H1 (cell line): ENCODE data around the gene MAGI1. TPM values are rescaled to one million over a fixed set of nuclear protein-coding genes. Genes with fewer than 3 reads are reported as not detected.

Experiments used
- CTCF ChIA-PET: fragments of 300-600 bp; sonication (Branson Sonifier 250); formaldehyde crosslinking; loops from one replicate; lab custom pipeline; 2021; ENCODE audit not compliant: partially characterized antibody; lab: Charles Lee
- POLR2A ChIA-PET: fragments of 300-600 bp; sonication (Branson Sonifier 250); formaldehyde crosslinking; loops from one replicate; lab custom pipeline; 2021; ENCODE audit warnings: inconsistent platforms; ENCODE audit not compliant: partially characterized antibody; lab: Charles Lee
- DNase-seq, 2 experiments: peaks; one replicate each; pipeline versions ENCODE4 v3.0.0 to v3.0.0-alpha.2; 2010 to 2022; ENCODE audit warnings: low spot score in 2 of 2, low read depth in 1 of 2, mixed read lengths in 1 of 2
- FAIRE-seq: peaks from 2 replicates; lab custom pipeline; 2011; peaks lifted over from hg19 to GRCh38; lab: Jason Lieb, UNC
- H2AFZ ChIP-seq: 2 replicates; pipeline ENCODE4 v1.8.1; 2012; ENCODE audit warnings: low read length, inconsistent platforms
- H2AK5ac ChIP-seq: 2 replicates; pipeline ENCODE4 v1.6.1; 2013; ENCODE audit warnings: low read depth, low read length
- H2BK120ac ChIP-seq: replicated peaks from 2 replicates; pipeline ENCODE3; 2013; ENCODE audit warnings: low read depth, low read length, inconsistent platforms
- H2BK12ac ChIP-seq: 2 replicates; pipeline ENCODE4 v1.6.1; 2013; ENCODE audit warnings: low read depth, low read length
- H2BK15ac ChIP-seq: 2 replicates; pipeline ENCODE4 v1.6.1; 2013; ENCODE audit warnings: low read length
- H2BK20ac ChIP-seq: 2 replicates; pipeline ENCODE4 v1.6.1; 2013; ENCODE audit warnings: low read length
- H2BK5ac ChIP-seq: 2 replicates; pipeline ENCODE4 v1.6.1; 2013; ENCODE audit warnings: low read depth, low read length
- H3K14ac ChIP-seq: 2 replicates; pipeline ENCODE4 v1.6.1; 2013; ENCODE audit warnings: inconsistent platforms; ENCODE audit not compliant: insufficient read length
- H3K18ac ChIP-seq: 2 replicates; pipeline ENCODE4 v1.6.1; 2013; ENCODE audit warnings: low read length; ENCODE audit errors: extremely low read depth
- H3K23ac ChIP-seq: 2 replicates; pipeline ENCODE4 v1.6.1; 2013; ENCODE audit warnings: inconsistent platforms; ENCODE audit not compliant: insufficient read length
- H3K23me2 ChIP-seq: 2 replicates; pipeline ENCODE4 v1.6.1; 2013; ENCODE audit warnings: low read depth, low read length
- H3K27ac ChIP-seq: 2 replicates; pipeline ENCODE4 v1.6.1; 2011; ENCODE audit warnings: low read depth, low read length, inconsistent platforms
- H3K27me3 ChIP-seq, 4 experiments: replicated peaks in 1 of 4; 1 replicate in 1 of 4; 2 replicates in 3 of 4; pipeline versions ENCODE4 v1.6.1 to v1.8.1; 2011 to 2013; ENCODE audit warnings: low read length in 3 of 4, mild to moderate bottlenecking in 3 of 4, inconsistent platforms in 2 of 4, mixed read lengths in 2 of 4, moderate library complexity in 1 of 4; ENCODE audit not compliant: control insufficient read depth in 3 of 4, insufficient read depth in 3 of 4; ENCODE audit errors: extremely low read depth in 1 of 4
- H3K36me3 ChIP-seq, 4 experiments: 2 replicates each; pipeline versions ENCODE4 v1.6.1 to v1.8.1; 2011 to 2013; ENCODE audit warnings: mild to moderate bottlenecking in 4 of 4, low read length in 3 of 4, moderate library complexity in 2 of 4, control low read depth in 1 of 4, inconsistent platforms in 1 of 4; ENCODE audit not compliant: insufficient read depth in 4 of 4, control insufficient read depth in 2 of 4
- H3K4ac ChIP-seq: replicated peaks from 2 replicates; pipeline ENCODE3; 2013; ENCODE audit warnings: low read length, low read depth, mixed read lengths, inconsistent platforms; ENCODE audit not compliant: insufficient read length
- H3K4me1 ChIP-seq, 4 experiments: replicated peaks in 1 of 4; 1 replicate in 1 of 4; 2 replicates in 3 of 4; pipeline versions ENCODE4 v1.6.1 to v1.8.1; 2011 to 2013; ENCODE audit warnings: low read length in 3 of 4, inconsistent platforms in 2 of 4, mixed read lengths in 1 of 4; ENCODE audit not compliant: insufficient read depth in 4 of 4, control insufficient read depth in 3 of 4
- H3K4me2 ChIP-seq, 2 experiments: 2 replicates each; pipeline versions ENCODE4 v1.6.1 to v1.8.1; 2011 to 2013; ENCODE audit warnings: low read depth in 2 of 2, low read length in 2 of 2, control low read depth in 1 of 2, inconsistent platforms in 1 of 2, mild to moderate bottlenecking in 1 of 2; ENCODE audit not compliant: insufficient read depth in 1 of 2
- H3K4me3 ChIP-seq, 4 experiments: fragments of 200-600, 300-600 bp in 1 of 4; sonication (generic), shearing (Covaris generic), sonication (Bioruptor Twin) in 1 of 4; 2 replicates each; pipeline versions ENCODE4 v1.5.1 to v1.8.1; 2011 to 2016; ENCODE audit warnings: low read length in 4 of 4, low read depth in 3 of 4, control low read depth in 2 of 4, inconsistent platforms in 2 of 4, mild to moderate bottlenecking in 2 of 4, mixed read lengths in 1 of 4, moderate library complexity in 1 of 4; ENCODE audit not compliant: insufficient read depth in 2 of 4; ENCODE audit errors: extremely low read depth in 1 of 4
- H3K56ac ChIP-seq: replicated peaks from 2 replicates; pipeline ENCODE3; 2013; ENCODE audit warnings: low read depth, mild to moderate bottlenecking, mixed read lengths, low read length, inconsistent platforms; ENCODE audit not compliant: insufficient read length
- H3K79me1 ChIP-seq: 2 replicates; pipeline ENCODE4 v1.6.1; 2013; ENCODE audit warnings: low read depth, low read length, control low read depth
- H3K79me2 ChIP-seq, 2 experiments: 2 replicates each; pipeline versions ENCODE4 v1.6.1 to v1.8.1; 2012 to 2013; ENCODE audit warnings: low read length in 2 of 2, mild to moderate bottlenecking in 2 of 2, inconsistent platforms in 1 of 2; ENCODE audit not compliant: insufficient read depth in 2 of 2, control insufficient read depth in 1 of 2
- H3K9ac ChIP-seq, 4 experiments: replicated peaks in 1 of 4; 1 replicate in 1 of 4; 2 replicates in 3 of 4; pipeline versions ENCODE4 v1.6.1 to v1.8.1; 2011 to 2013; ENCODE audit warnings: low read depth in 3 of 4, low read length in 3 of 4, control low read depth in 2 of 4, mild to moderate bottlenecking in 2 of 4, moderate library complexity in 2 of 4, inconsistent platforms in 1 of 4; ENCODE audit errors: extremely low read depth in 1 of 4
- H3K9me3 ChIP-seq, 2 experiments: 2 replicates each; pipeline versions ENCODE4 v1.6.1 to v1.8.1; 2012 to 2013; ENCODE audit warnings: mild to moderate bottlenecking in 2 of 2, moderate library complexity in 2 of 2, control low read depth in 1 of 2, inconsistent platforms in 1 of 2, low read depth in 1 of 2, low read length in 1 of 2, mixed read lengths in 1 of 2; ENCODE audit not compliant: insufficient read depth in 2 of 2
- H4K20me1 ChIP-seq, 2 experiments: replicated peaks in 1 of 2; 2 replicates each; pipeline versions ENCODE3 to v1.8.1; 2011 to 2013; ENCODE audit warnings: inconsistent platforms in 2 of 2, low read length in 2 of 2, mild to moderate bottlenecking in 1 of 2; ENCODE audit not compliant: insufficient read depth in 2 of 2, control insufficient read depth in 1 of 2
- H4K5ac ChIP-seq: 2 replicates; pipeline ENCODE4 v1.6.1; 2013; ENCODE audit warnings: low read length, low read depth, mixed read lengths, inconsistent platforms; ENCODE audit not compliant: insufficient read length
- H4K8ac ChIP-seq: 2 replicates; pipeline ENCODE4 v1.8.0; 2013; ENCODE audit warnings: mild to moderate bottlenecking, moderate library complexity, low read length, inconsistent platforms; ENCODE audit not compliant: insufficient read depth; ENCODE audit errors: extremely low read depth
- H4K91ac ChIP-seq: replicated peaks from 2 replicates; pipeline ENCODE3; 2013; ENCODE audit warnings: low read length, mixed read lengths, inconsistent platforms; ENCODE audit not compliant: insufficient read length
- BCL11A ChIP-seq, 2 experiments: IDR thresholded peaks; one replicate each; pipeline ENCODE4 v1.6.1; 2011; ENCODE audit warnings: low read depth in 2 of 2, low read length in 2 of 2, mild to moderate bottlenecking in 2 of 2
- MAX ChIP-seq: IDR thresholded peaks from 2 replicates; pipeline ENCODE4 v1.6.1; 2012; ENCODE audit warnings: inconsistent platforms
- WGBS, 2 experiments: shearing (Covaris generic) in 1 of 2; methylation state at CpG; one replicate each; pipeline versions ENCODE4 v1.1.6 to v1.1.7; 2013 to 2015; ENCODE audit warnings: low lambda C conversion rate in 2 of 2, mixed read lengths in 2 of 2, inconsistent platforms in 1 of 2, low coverage in 1 of 2, missing lambda C conversion rate in 1 of 2; ENCODE audit not compliant: insufficient replicate concordance in 2 of 2, insufficient coverage in 1 of 2, insufficient read length in 1 of 2; ENCODE audit errors: extremely low coverage in 1 of 2, missing lambda C conversion rate in 1 of 2; 5-methylcytosine and 5-hydroxymethylcytosine counted together
- polyA plus RNA-seq, 7 experiments: library from polyadenylated mRNA; depleted of rRNA in 3 of 7; stranded (reverse) in 5 of 7; unstranded in 2 of 7; fragments of >200 nt in 5 of 7; fragments of 200-250 nt in 2 of 7; gene quantifications; 1 replicate in 5 of 7; 2 replicates in 1 of 7; 4 replicates in 1 of 7; pipeline versions ENCODE4 v1.2.1 to v1.2.3, GENCODE V29; 2011 to 2013; ENCODE audit warnings: missing spikeins in 2 of 7, mixed read lengths in 2 of 7
- total RNA-seq: library from RNA; stranded (reverse); fragmentation: NEBNext Ultra II Directional; extraction: Animal tissue kit (Norgen Biotek cat#: 25700); gene quantifications from 2 replicates; pipeline ENCODE4 v1.2.1, GENCODE V29; 2021

Gene MAGI1
- total and polyA plus RNA-seq, 2 of the 8 experiments (the other 6 are each of a cell fraction or from before 2014, with no cell fraction given), result 19.8 to 78.0 TPM

- no peaks in the 10 kb centered on the region for H3K9me3 ChIP-seq
- DNase-seq (no peak), FAIRE-seq (no peak)
- TF ChIP-seq MAX (no peak), BCL11A (IDR thresholded peaks at IDR 0.05; ENCODE audit: low read depth in 2 of 2, low read length in 2 of 2) (no peak)
- POLR2A ChIA-PET, result no interaction called here
- H2AFZ ChIP-seq, result no peak overlapping the region
- no peak overlapping the region for H3K9ac ChIP-seq
- no peak overlapping the region for H3K23ac ChIP-seq
- H3K27ac ChIP-seq, result no peak overlapping the region
- no peaks in the 10 kb centered on the region for H3K27me3 ChIP-seq
- H2BK5ac ChIP-seq, result no peak overlapping the region
- H2BK20ac ChIP-seq, result no peak overlapping the region
- H3K4ac ChIP-seq, result no peak overlapping the region
- H3K56ac ChIP-seq, result no peak overlapping the region
- H2BK12ac ChIP-seq, result no peak overlapping the region
- no peaks in the 10 kb centered on the region for H3K23me2 ChIP-seq
- H3K4me3 ChIP-seq, result no peak overlapping the region
- no peak overlapping the region for H3K14ac ChIP-seq
- H3K18ac ChIP-seq, result no peak overlapping the region
- no peak overlapping the region for H2AK5ac ChIP-seq
- no peak overlapping the region for H4K8ac ChIP-seq
- no peak overlapping the region for H3K4me2 ChIP-seq
- H4K91ac ChIP-seq, result no peak overlapping the region
- H2BK15ac ChIP-seq, result no peak overlapping the region
- H4K20me1 ChIP-seq, result no peaks in the 10 kb centered on the region
- H3K36me3 ChIP-seq, result peaks cover 2 to 46% (median 26%) of the 10 kb centered on the region in 4 experiments; a peak in 7 of 8 replicates
- H3K4me1 ChIP-seq, result no peaks in the 10 kb centered on the region; a peak in 1 of 7 replicates
- no peak overlapping the region for H2BK120ac ChIP-seq
- H3K79me1 ChIP-seq, result no peaks in the 10 kb centered on the region
- 89% methylated on average over 1 of the region's 1 CpG; no CpG with 5 or more reads in 1 of the 2 experiments for WGBS, 2 experiments
- no peaks in the 10 kb centered on the region for H3K79me2 ChIP-seq
- H4K5ac ChIP-seq, result no peak overlapping the region
- CTCF ChIA-PET, result interaction anchor here (1.0 kb wide), 1 partner anchor 75 kb away, joined by 3 read pairs; no protein-coding TSS in a partner anchor
Measured at GRCh38 chr3:65362688-65363087, 676.0 kb downstream of the MAGI1 start.
